Upper lobe of left lung (tissue), 4 donors: ENCODE measurements around the gene RNF208.

Source experiments
- CTCF ChIP-seq, 6 experiments: fragments of 450-650 bp in 4 of 6; fragments of 200-600 bp in 2 of 6; sonication (generic) in 2 of 6; IDR thresholded peaks; one replicate each; pipeline ENCODE4 v1.5.1; 2016 to 2019; ENCODE audit warnings: antibody characterized with exemption in 6 of 6
- EP300 ChIP-seq, 4 donors: sonication (generic); formaldehyde crosslinking; IDR thresholded peaks; one replicate each; pipeline ENCODE4 v1.5.1; 2017; ENCODE audit warnings: antibody characterized with exemption in 4 of 4, control low read depth in 2 of 4
- POLR2A ChIP-seq, 4 donors: fragments of 450-650 bp; IDR thresholded peaks; one replicate each; pipeline ENCODE4 v1.5.1; 2016 to 2017; ENCODE audit warnings: antibody characterized with exemption in 4 of 4, mild to moderate bottlenecking in 2 of 4
- POLR2AphosphoS5 ChIP-seq, 2 donors: sonication (generic); formaldehyde crosslinking; IDR thresholded peaks; one replicate each; pipeline ENCODE4 v1.5.1; 2017; ENCODE audit warnings: antibody characterized with exemption in 2 of 2

DNA sequence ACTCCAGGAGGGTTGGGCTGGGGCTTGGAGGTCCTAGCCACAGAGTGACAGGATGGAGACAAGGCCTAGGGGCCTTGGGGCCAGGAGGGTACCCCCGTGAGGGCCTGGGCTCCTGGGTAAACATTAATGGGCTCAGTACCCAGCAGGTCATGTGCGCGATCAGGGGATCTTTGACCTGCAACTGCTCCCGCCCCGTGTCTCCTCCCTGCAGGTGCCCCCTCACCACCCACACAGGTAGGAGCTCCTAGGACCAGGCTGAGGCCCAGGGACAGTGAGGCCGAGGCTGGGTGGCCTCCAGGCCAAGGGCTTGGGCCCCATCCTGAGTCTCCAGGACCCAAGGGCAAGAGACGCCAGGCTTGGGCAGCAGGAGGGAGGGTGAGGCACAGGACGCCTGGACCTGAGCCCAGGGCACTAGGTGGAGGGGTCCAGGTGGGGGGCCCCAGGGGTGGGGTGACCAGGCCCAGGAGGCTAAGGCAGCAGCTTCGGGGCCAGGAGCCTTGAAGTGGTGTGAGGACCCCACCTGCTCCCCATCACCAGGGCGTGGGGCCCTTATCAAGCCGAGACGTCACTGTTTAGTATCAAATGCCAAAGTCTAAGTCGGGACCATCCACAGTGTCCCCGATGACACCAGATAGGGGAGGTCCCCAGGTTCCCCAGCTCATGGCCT, 8.8 kb upstream of the RNF208 start, which contains the start of gene SLC34A3:
- TF ChIP-seq CTCF (IDR thresholded peaks at IDR 0.05) (no peak), POLR2A (IDR thresholded peaks at IDR 0.05) (no peak), POLR2AphosphoS5 (IDR thresholded peaks at IDR 0.05) (no peak), EP300 (IDR thresholded peaks at IDR 0.05) (no peak)
